Osteoblast (primary cell): ENCODE results near the gene PPA2. TPM values are rescaled to one million over a fixed set of nuclear protein-coding genes. Genes with fewer than 3 reads are reported as not detected.

Experiments used
- DNase-seq: peaks from one replicate; pipeline ENCODE4 v3.0.0; 2011; ENCODE audit warnings: low spot score, mixed read lengths; ENCODE audit not compliant: insufficient read length; ENCODE audit errors: missing footprints
- H2AFZ ChIP-seq: 2 replicates; pipeline ENCODE4 v1.6.0; 2011; ENCODE audit warnings: mild to moderate bottlenecking, low read length
- H3K27ac ChIP-seq: 2 replicates; pipeline ENCODE4 v1.5.1; 2011; ENCODE audit warnings: mild to moderate bottlenecking, low read depth, low read length, moderate library complexity
- H3K27me3 ChIP-seq: 2 replicates; pipeline ENCODE4 v1.6.0; 2012; ENCODE audit warnings: mild to moderate bottlenecking, control low read depth, inconsistent platforms, low read length, moderate library complexity; ENCODE audit not compliant: insufficient read depth
- H3K36me3 ChIP-seq: 2 replicates; pipeline ENCODE4 v1.5.1; 2011; ENCODE audit warnings: mild to moderate bottlenecking, low read length, control low read depth, moderate library complexity; ENCODE audit not compliant: insufficient read depth
- H3K4me1 ChIP-seq: 2 replicates; pipeline ENCODE4 v1.5.1; 2011; ENCODE audit warnings: mild to moderate bottlenecking, low read length, control low read depth, moderate library complexity; ENCODE audit not compliant: insufficient read depth
- H3K4me2 ChIP-seq: 2 replicates; pipeline ENCODE4 v1.6.0; 2011; ENCODE audit warnings: mild to moderate bottlenecking, low read length; ENCODE audit not compliant: insufficient read depth
- H3K4me3 ChIP-seq: fragments of 200-600 bp; sonication (generic); 3 replicates; pipeline ENCODE4 v1.5.1; 2012; ENCODE audit warnings: mild to moderate bottlenecking, low read length, inconsistent platforms; ENCODE audit not compliant: insufficient read depth
- H3K79me2 ChIP-seq: 2 replicates; pipeline ENCODE4 v1.6.0; 2012; ENCODE audit warnings: mild to moderate bottlenecking, low read length, control low read depth, inconsistent platforms; ENCODE audit not compliant: insufficient read depth
- H3K9me3 ChIP-seq: 2 replicates; pipeline ENCODE4 v1.5.1; 2011; ENCODE audit warnings: low read depth, low read length, control low read depth
- H4K20me1 ChIP-seq: 2 replicates; pipeline ENCODE4 v1.6.0; 2012; ENCODE audit warnings: mild to moderate bottlenecking, low read length, control low read depth; ENCODE audit not compliant: insufficient read depth
- total RNA-seq: library from RNA; depleted of rRNA; stranded (reverse); fragments of >200 nt; gene quantifications from 2 replicates; pipeline ENCODE4 v1.2.3, GENCODE V29; 2012
- TF ChIP-seq, protein P1 (sequence below): IDR thresholded peaks from 2 replicates; pipeline ENCODE4 v1.5.1; 2011; ENCODE audit warnings: mild to moderate bottlenecking, low read depth, low read length, moderate library complexity; ENCODE audit errors: extremely low read depth

The PPA2 gene
- total RNA-seq, 1 donor: 67.0 TPM

- Histone ChIP-seq H2AFZ (no peak overlapping the region), H3K27ac (no peak overlapping the region), H3K4me2 (no peak overlapping the region), H4K20me1 (no peaks in the 10 kb centered on the region), H3K36me3 (no peaks in the 10 kb centered on the region), H3K79me2 (no peaks in the 10 kb centered on the region), H3K27me3 (no peaks in the 10 kb centered on the region), H3K9me3 (no peaks in the 10 kb centered on the region), H3K4me1 (no peaks in the 10 kb centered on the region), H3K4me3 (no peak overlapping the region)
- no peak for DNase-seq
- TF ChIP-seq, protein P1, sequence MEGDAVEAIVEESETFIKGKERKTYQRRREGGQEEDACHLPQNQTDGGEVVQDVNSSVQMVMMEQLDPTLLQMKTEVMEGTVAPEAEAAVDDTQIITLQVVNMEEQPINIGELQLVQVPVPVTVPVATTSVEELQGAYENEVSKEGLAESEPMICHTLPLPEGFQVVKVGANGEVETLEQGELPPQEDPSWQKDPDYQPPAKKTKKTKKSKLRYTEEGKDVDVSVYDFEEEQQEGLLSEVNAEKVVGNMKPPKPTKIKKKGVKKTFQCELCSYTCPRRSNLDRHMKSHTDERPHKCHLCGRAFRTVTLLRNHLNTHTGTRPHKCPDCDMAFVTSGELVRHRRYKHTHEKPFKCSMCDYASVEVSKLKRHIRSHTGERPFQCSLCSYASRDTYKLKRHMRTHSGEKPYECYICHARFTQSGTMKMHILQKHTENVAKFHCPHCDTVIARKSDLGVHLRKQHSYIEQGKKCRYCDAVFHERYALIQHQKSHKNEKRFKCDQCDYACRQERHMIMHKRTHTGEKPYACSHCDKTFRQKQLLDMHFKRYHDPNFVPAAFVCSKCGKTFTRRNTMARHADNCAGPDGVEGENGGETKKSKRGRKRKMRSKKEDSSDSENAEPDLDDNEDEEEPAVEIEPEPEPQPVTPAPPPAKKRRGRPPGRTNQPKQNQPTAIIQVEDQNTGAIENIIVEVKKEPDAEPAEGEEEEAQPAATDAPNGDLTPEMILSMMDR: no peak
Measured at GRCh38 chr4:105496899-105497298, 23.0 kb upstream of the PPA2 start.

DNA sequence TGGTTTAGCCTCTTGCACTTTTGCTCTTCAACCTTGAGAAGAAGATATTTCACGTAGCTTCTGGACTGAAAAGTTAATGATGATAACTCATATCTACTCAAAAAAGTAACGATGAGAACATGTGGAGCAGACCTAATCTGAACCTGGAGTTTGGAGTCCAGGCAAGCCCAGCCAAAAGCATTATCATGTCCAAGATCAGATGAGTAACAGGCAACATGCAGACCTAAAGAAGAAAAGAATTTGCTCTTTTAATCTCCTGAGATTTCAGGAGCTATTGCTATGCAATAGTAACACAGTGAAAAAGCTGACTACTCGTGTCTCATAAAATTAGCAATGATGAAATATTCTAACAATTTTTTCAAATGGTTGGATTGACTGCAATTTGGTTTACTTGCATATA is 21.8 kb upstream of the PPA2 start:
- Histone ChIP-seq H3K4me2 (no peak overlapping the region), H3K4me3 (no peak overlapping the region), H3K4me1 (no peaks in the 10 kb centered on the region), H3K27me3 (no peaks in the 10 kb centered on the region), H4K20me1 (no peaks in the 10 kb centered on the region), H3K9me3 (no peaks in the 10 kb centered on the region), H3K27ac (no peak overlapping the region), H3K36me3 (no peaks in the 10 kb centered on the region), H3K79me2 (no peaks in the 10 kb centered on the region), H2AFZ (no peak overlapping the region)
- TF ChIP-seq, protein P1: no peak
- DNase-seq: no peak

GRCh38 chr4:105490523-105490922 is 16.7 kb upstream of the PPA2 start:
- Histone ChIP-seq H3K4me1 (no peaks in the 10 kb centered on the region), H3K79me2 (no peaks in the 10 kb centered on the region), H3K27me3 (no peaks in the 10 kb centered on the region), H3K4me3 (no peak overlapping the region), H3K27ac (no peak overlapping the region), H4K20me1 (no peaks in the 10 kb centered on the region), H3K36me3 (no peaks in the 10 kb centered on the region), H2AFZ (no peak overlapping the region), H3K9me3 (no peaks in the 10 kb centered on the region), H3K4me2 (no peak overlapping the region)
- TF ChIP-seq, protein P1: no peak
- DNase-seq: no peak

DNA sequence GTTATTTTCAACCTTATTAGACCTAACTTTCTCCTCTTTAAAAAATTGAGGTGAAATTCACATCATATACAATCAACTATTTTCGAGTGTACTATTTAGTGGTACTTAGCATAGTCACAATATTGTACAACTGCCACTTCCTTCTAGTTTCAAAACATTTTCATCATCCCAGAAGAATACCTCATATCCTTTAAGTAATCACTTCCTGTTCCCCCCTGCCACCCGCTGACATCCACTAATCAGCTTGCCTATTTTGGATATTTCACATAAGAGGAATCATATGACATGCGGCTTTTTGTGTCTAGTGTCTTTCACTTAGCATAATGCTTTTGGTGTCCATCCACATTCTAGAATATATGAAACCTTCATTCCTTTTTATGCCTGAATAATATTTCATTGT is 10.0 kb upstream of the PPA2 start:
- H3K4me3 ChIP-seq: no peak overlapping the region
- H4K20me1 ChIP-seq: no peaks in the 10 kb centered on the region
- H3K9me3 ChIP-seq: no peaks in the 10 kb centered on the region
- H3K27ac ChIP-seq: no peak overlapping the region
- no peaks in the 10 kb centered on the region for H3K79me2 ChIP-seq
- DNase-seq: no peak
- no peak overlapping the region for H3K4me2 ChIP-seq
- H3K4me1 ChIP-seq: no peaks in the 10 kb centered on the region
- H2AFZ ChIP-seq: no peak overlapping the region
- H3K27me3 ChIP-seq: no peaks in the 10 kb centered on the region
- TF ChIP-seq, protein P1: no peak
- no peaks in the 10 kb centered on the region for H3K36me3 ChIP-seq
